Subcutaneous abdominal adipose tissue (tissue), 5 donors: ENCODE results near the gene AKR1E2.

ENCODE experiments used
- H3K27ac ChIP-seq: one replicate; pipeline ENCODE4 v1.7.0; 2013; ENCODE audit warnings: low read depth, mild to moderate bottlenecking, inconsistent platforms, low read length, moderate library complexity
- H3K27me3 ChIP-seq, 5 donors: one replicate each; pipeline ENCODE4 v1.7.0; 2013; ENCODE audit warnings: low read length in 5 of 5, inconsistent platforms in 1 of 5; ENCODE audit not compliant: control insufficient read depth in 5 of 5, insufficient read depth in 4 of 5
- H3K36me3 ChIP-seq, 5 donors: one replicate each; pipeline ENCODE4 v1.7.0; 2013; ENCODE audit warnings: low read length in 5 of 5; ENCODE audit not compliant: control insufficient read depth in 5 of 5, insufficient read depth in 5 of 5
- H3K4me1 ChIP-seq, 5 donors: one replicate each; pipeline ENCODE4 v1.7.0; 2013; ENCODE audit warnings: low read length in 5 of 5, mild to moderate bottlenecking in 3 of 5, moderate library complexity in 1 of 5; ENCODE audit not compliant: control insufficient read depth in 5 of 5, insufficient read depth in 5 of 5
- H3K4me3 ChIP-seq, 5 donors: one replicate each; pipeline ENCODE4 v1.7.0; 2013; ENCODE audit warnings: low read length in 5 of 5, low read depth in 1 of 5
- H3K9ac ChIP-seq, 5 donors: one replicate each; pipeline ENCODE4 v1.7.0; 2013; ENCODE audit warnings: low read length in 5 of 5, mild to moderate bottlenecking in 4 of 5, moderate library complexity in 3 of 5
- H3K9me3 ChIP-seq, 5 donors: one replicate each; pipeline ENCODE4 v1.7.0; 2013; ENCODE audit warnings: low read length in 5 of 5; ENCODE audit not compliant: control insufficient read depth in 5 of 5
- donor health status: healthy.
- donor health status: healthy.
- donor health status: healthy.
- donor health status: healthy.
- donor health status: healthy.

Gene AKR1E2

GRCh38 chr10:4825456-4825867 is 545 bp upstream of the AKR1E2 start:
- no peaks in the 10 kb centered on the region for H3K27me3 ChIP-seq
- peak overlapping the region; percentile 53 to 69 (median 61) for H3K4me3 ChIP-seq
- no peaks in the 10 kb centered on the region for H3K9me3 ChIP-seq
- H3K36me3 ChIP-seq, result peaks cover 0 to under 1% (median 0%) of the 10 kb centered on the region in 5 donors
- peaks cover 0 to 18% (median 12%) of the 10 kb centered on the region in 5 donors for H3K4me1 ChIP-seq
- peak overlapping the region; percentile 76 for H3K27ac ChIP-seq
- no peak overlapping the region for H3K9ac ChIP-seq

- no peaks in the 10 kb centered on the region for H3K9me3 ChIP-seq
- peaks cover 0 to 15% (median 9%) of the 10 kb centered on the region in 5 donors for H3K36me3 ChIP-seq
- peak overlapping the region in 4 of 5 donors; percentile 43 to 80 (median 74) for H3K9ac ChIP-seq
- H3K4me1 ChIP-seq, result peaks cover 0 to 18% (median 11%) of the 10 kb centered on the region in 5 donors
- H3K27me3 ChIP-seq, result no peaks in the 10 kb centered on the region
- H3K27ac ChIP-seq, result peak overlapping the region; percentile 76
- peak overlapping the region; percentile 53 to 69 (median 57) for H3K4me3 ChIP-seq
These were observed 851 bp downstream of the AKR1E2 start for GRCh38 chr10:4826792-4827324.

- H3K36me3 ChIP-seq, result peaks cover 0 to 24% (median 15%) of the 10 kb centered on the region in 5 donors
- peaks cover 0 to 18% (median 11%) of the 10 kb centered on the region in 5 donors for H3K4me1 ChIP-seq
- H3K9ac ChIP-seq, result no peak overlapping the region
- H3K27ac ChIP-seq, result no peak overlapping the region
- H3K4me3 ChIP-seq, result no peak overlapping the region
- H3K27me3 ChIP-seq, result no peaks in the 10 kb centered on the region
- H3K9me3 ChIP-seq, result no peaks in the 10 kb centered on the region
These were observed 2.0 kb downstream of the AKR1E2 start for GRCh38 chr10:4828005-4828404.

- Histone ChIP-seq H3K27ac (no peak overlapping the region), H3K4me3 (no peak overlapping the region), H3K36me3 (peaks cover 10 to 49% (median 36%) of the 10 kb centered on the region in 5 donors), H3K9me3 (no peaks in the 10 kb centered on the region), H3K9ac (no peak overlapping the region), H3K4me1 (peaks cover 0 to 16% (median 10%) of the 10 kb centered on the region in 5 donors), H3K27me3 (no peaks in the 10 kb centered on the region)
These were observed 4.5 kb downstream of the AKR1E2 start for GRCh38 chr10:4830551-4830950.

- H3K9ac ChIP-seq, result no peak overlapping the region
- H3K4me1 ChIP-seq, result peaks cover 0 to 12% (median 6%) of the 10 kb centered on the region in 5 donors
- H3K27me3 ChIP-seq, result no peaks in the 10 kb centered on the region
- H3K27ac ChIP-seq, result no peak overlapping the region
- H3K4me3 ChIP-seq, result no peak overlapping the region
- peaks cover 10 to 54% (median 40%) of the 10 kb centered on the region in 5 donors for H3K36me3 ChIP-seq
- H3K9me3 ChIP-seq, result no peaks in the 10 kb centered on the region
These were observed 5.1 kb downstream of the AKR1E2 start for GRCh38 chr10:4831091-4831490.

- no peak overlapping the region for H3K27ac ChIP-seq
- H3K27me3 ChIP-seq, result no peaks in the 10 kb centered on the region
- peaks cover 10 to 75% (median 61%) of the 10 kb centered on the region in 5 donors for H3K36me3 ChIP-seq
These were observed 7.3 kb downstream of the AKR1E2 start for GRCh38 chr10:4833286-4833685.

GRCh38 chr10:4834898-4835405 is 8.9 kb downstream of the AKR1E2 start:
- no peaks in the 10 kb centered on the region for H3K27me3 ChIP-seq
- no peak overlapping the region for H3K9ac ChIP-seq
- no peak overlapping the region for H3K27ac ChIP-seq
- H3K36me3 ChIP-seq, result peaks cover 10 to 79% (median 63%) of the 10 kb centered on the region in 5 donors
- H3K9me3 ChIP-seq, result no peaks in the 10 kb centered on the region
- H3K4me1 ChIP-seq, result peaks cover 0 to 12% (median 0%) of the 10 kb centered on the region in 5 donors
- no peak overlapping the region for H3K4me3 ChIP-seq

More at GRCh38 chr10:4833286-4833685, 7.3 kb downstream of the AKR1E2 start:
- H3K9ac ChIP-seq, result no peak overlapping the region
- H3K4me1 ChIP-seq, result no peaks in the 10 kb centered on the region
- H3K9me3 ChIP-seq, result no peaks in the 10 kb centered on the region
- H3K4me3 ChIP-seq, result no peak overlapping the region

- Histone ChIP-seq H3K9me3 (no peaks in the 10 kb centered on the region), H3K9ac (no peak overlapping the region), H3K27ac (no peak overlapping the region), H3K4me3 (no peak overlapping the region), H3K4me1 (peaks cover 0 to 12% (median 0%) of the 10 kb centered on the region in 5 donors), H3K36me3 (peaks cover 10 to 80% (median 64%) of the 10 kb centered on the region in 5 donors), H3K27me3 (no peaks in the 10 kb centered on the region)
These were observed 9.5 kb downstream of the AKR1E2 start for GRCh38 chr10:4835494-4835918.

GRCh38 chr10:4836416-4836969 is 10.5 kb downstream of the AKR1E2 start:
- peaks cover 0 to 12% (median 0%) of the 10 kb centered on the region in 5 donors for H3K4me1 ChIP-seq
- H3K27ac ChIP-seq, result no peak overlapping the region
- H3K9me3 ChIP-seq, result no peaks in the 10 kb centered on the region
- peaks cover 10 to 73% (median 57%) of the 10 kb centered on the region in 5 donors for H3K36me3 ChIP-seq
- H3K4me3 ChIP-seq, result no peak overlapping the region
- no peak overlapping the region for H3K9ac ChIP-seq
- no peaks in the 10 kb centered on the region for H3K27me3 ChIP-seq

GRCh38 chr10:4837551-4837950 is 11.5 kb downstream of the AKR1E2 start:
- no peak overlapping the region for H3K27ac ChIP-seq
- peaks cover 10 to 66% (median 57%) of the 10 kb centered on the region in 5 donors for H3K36me3 ChIP-seq
- H3K4me3 ChIP-seq, result no peak overlapping the region
- H3K27me3 ChIP-seq, result no peaks in the 10 kb centered on the region
- peaks cover 0 to 12% (median 0%) of the 10 kb centered on the region in 5 donors for H3K4me1 ChIP-seq
- no peak overlapping the region for H3K9ac ChIP-seq
- H3K9me3 ChIP-seq, result no peaks in the 10 kb centered on the region
